Rectal smooth muscle tissue (tissue), 1 donor: ENCODE measurements around the gene HBEGF.

Experiments
- H3K27ac ChIP-seq: one replicate; pipeline ENCODE4 v1.7.0; 2013; ENCODE audit warnings: low read depth, low read length, inconsistent platforms
- H3K27me3 ChIP-seq: one replicate; pipeline ENCODE4 v1.7.0; 2013; ENCODE audit warnings: low read length; ENCODE audit not compliant: control insufficient read depth, insufficient read depth
- H3K36me3 ChIP-seq: one replicate; pipeline ENCODE4 v1.7.0; 2013; ENCODE audit warnings: low read length; ENCODE audit not compliant: control insufficient read depth, insufficient read depth
- H3K4me1 ChIP-seq: one replicate; pipeline ENCODE4 v1.7.0; 2013; ENCODE audit warnings: low read length; ENCODE audit not compliant: control insufficient read depth, insufficient read depth
- H3K4me3 ChIP-seq: one replicate; pipeline ENCODE4 v1.7.0; 2013; ENCODE audit warnings: low read length
- H3K9ac ChIP-seq: one replicate; pipeline ENCODE4 v1.7.0; 2013; ENCODE audit warnings: low read length

The HBEGF gene

DNA sequence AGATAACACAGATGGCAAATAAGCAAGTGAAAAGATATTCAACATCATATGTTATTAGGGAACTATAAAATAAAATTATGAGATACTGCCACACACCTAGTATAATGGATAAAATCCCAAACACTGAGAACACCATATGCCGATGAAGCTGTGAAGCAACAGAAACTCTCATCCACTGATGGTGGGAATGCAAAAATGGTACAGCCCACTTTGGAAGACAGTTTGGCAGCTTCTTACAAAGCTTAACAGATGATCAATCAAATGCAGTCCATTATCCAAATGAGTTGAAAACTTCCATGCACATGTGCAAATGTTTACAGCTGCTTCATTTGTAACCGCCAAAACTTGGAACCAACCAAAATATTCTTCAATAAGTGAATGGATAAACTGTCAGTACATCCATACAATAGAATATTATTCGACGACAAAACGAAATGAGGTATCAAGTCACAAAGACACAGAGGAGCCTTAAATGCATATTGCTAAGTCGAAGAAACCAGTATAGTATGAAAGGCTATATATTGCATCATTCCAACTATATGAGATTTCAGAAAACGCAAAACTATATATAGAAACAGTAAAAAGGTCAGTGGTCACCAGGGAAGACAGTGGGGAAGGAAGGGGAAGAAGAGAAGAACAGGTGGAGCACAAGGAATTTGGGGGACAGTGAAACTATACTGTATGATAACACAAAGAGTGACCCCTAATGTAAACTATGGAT is 58.4 kb downstream of the HBEGF start:
- Histone ChIP-seq H3K36me3 (no peaks in the 10 kb centered on the region), H3K27me3 (no peaks in the 10 kb centered on the region), H3K9ac (no peak overlapping the region), H3K4me1 (peaks cover 9% of the 10 kb centered on the region), H3K27ac (no peak overlapping the region), H3K4me3 (no peak overlapping the region)

DNA sequence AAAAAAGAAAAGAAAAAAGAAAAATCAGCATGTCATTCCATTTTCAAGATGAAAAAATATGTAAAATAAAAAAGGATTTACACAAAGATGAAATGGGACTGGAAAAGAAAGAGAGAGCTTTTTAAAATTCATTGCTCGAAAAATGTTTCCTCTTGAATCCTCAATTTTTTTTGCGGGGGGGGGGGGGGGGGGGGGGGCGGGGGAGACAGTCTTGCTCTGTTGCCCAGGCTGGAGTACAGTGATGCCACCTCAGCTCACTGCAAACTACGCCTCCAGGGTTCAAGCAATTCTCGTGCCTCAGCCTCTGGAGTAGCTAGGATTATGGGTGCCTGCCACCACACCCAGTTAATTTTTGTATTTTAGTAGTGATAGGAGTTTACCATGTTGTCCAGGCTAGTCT is 60.0 kb downstream of the HBEGF start:
- H3K27ac ChIP-seq, result no peak overlapping the region
- H3K4me3 ChIP-seq, result no peak overlapping the region
- H3K36me3 ChIP-seq, result no peaks in the 10 kb centered on the region
- H3K9ac ChIP-seq, result no peak overlapping the region
- H3K27me3 ChIP-seq, result no peaks in the 10 kb centered on the region
- peaks cover 3% of the 10 kb centered on the region for H3K4me1 ChIP-seq

DNA sequence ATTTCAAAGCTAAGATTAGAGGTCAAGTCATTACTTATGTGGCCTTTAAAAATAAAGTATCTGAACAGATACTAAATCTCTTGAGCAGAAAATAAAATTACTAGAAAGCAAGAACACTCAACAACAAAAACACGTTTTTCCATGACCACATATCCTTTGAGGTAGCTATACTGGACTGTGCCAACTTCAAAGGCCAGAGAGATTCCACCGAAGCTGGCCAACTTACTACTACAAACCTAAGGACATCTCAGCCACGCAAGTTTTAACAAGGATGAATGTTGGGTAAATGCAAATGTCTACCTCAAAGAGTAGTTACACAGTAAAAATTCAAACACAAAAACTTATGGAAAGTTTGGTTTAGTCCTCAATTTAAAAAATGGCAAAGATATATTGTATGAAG is 62.4 kb downstream of the HBEGF start:
- H3K27ac ChIP-seq, result no peak overlapping the region
- H3K9ac ChIP-seq, result no peak overlapping the region
- no peak overlapping the region for H3K4me3 ChIP-seq
- H3K4me1 ChIP-seq, result no peaks in the 10 kb centered on the region
- H3K27me3 ChIP-seq, result no peaks in the 10 kb centered on the region
- no peaks in the 10 kb centered on the region for H3K36me3 ChIP-seq
